ENCODE results near the gene PDE9A.

DNA sequence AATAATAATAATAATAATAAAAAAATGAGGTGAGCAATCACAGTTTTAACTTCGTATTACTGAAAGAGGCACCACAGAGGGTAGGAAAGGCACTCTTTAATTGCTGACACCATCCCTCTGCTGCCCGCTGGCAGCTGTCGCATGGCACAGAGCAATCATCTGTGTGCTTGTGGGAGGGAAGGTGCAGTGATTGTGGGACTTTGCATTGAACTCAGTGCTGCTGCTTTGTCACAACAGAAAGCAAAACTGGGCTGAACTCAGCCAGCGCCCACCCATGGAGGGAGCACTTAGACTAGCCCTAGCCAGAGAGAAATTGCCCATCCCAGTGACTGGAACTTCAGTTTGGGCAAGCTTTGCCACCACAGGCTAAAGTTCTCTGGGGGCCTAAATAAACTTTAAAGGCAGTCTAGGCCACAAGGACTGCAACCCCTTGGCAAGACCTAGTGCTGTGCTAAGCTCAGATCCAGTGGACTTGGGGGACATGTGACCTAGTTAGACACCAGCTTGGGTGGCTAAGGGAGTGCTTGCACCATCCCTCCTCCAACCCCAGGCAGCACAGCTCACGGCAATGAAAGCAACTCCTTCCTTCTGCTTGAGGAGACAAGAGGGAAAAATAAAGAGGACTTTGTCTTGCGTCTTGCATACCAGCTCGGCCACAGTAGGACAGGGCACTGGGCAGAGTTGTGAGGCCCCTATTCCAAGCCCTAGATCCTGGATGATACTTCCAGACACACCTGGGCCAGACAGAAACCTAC is 166.6 kb downstream of the PDE9A start:
- TF ChIP-seq POLR2A (IDR thresholded peaks at IDR 0.05; ENCODE audit: low read length) (no peak), SMC3 (IDR thresholded peaks at IDR 0.05) (no peak), BHLHE40 (IDR thresholded peaks at IDR 0.05; ENCODE audit: low read depth, low read length) (no peak), RCOR1 (IDR thresholded peaks at IDR 0.05; ENCODE audit: low read depth, low read length) (no peak), NPAS2 (CRISPR knock-in tag; IDR thresholded peaks at IDR 0.05; ENCODE audit: borderline replicate concordance) (no peak), FOSL2 (IDR thresholded peaks at IDR 0.05) (no peak), FOSL2 (CRISPR knock-in tag; IDR thresholded peaks at IDR 0.05) (no peak), MAZ (IDR thresholded peaks at IDR 0.05; ENCODE audit: borderline replicate concordance, low read depth, low read length) (no peak)
- TF ChIP-seq, protein P1, sequence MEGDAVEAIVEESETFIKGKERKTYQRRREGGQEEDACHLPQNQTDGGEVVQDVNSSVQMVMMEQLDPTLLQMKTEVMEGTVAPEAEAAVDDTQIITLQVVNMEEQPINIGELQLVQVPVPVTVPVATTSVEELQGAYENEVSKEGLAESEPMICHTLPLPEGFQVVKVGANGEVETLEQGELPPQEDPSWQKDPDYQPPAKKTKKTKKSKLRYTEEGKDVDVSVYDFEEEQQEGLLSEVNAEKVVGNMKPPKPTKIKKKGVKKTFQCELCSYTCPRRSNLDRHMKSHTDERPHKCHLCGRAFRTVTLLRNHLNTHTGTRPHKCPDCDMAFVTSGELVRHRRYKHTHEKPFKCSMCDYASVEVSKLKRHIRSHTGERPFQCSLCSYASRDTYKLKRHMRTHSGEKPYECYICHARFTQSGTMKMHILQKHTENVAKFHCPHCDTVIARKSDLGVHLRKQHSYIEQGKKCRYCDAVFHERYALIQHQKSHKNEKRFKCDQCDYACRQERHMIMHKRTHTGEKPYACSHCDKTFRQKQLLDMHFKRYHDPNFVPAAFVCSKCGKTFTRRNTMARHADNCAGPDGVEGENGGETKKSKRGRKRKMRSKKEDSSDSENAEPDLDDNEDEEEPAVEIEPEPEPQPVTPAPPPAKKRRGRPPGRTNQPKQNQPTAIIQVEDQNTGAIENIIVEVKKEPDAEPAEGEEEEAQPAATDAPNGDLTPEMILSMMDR (IDR thresholded peaks at IDR 0.05): no peak
- TF ChIP-seq, protein P2, sequence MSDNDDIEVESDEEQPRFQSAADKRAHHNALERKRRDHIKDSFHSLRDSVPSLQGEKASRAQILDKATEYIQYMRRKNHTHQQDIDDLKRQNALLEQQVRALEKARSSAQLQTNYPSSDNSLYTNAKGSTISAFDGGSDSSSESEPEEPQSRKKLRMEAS (IDR thresholded peaks at IDR 0.05): no peak
- TF ChIP-seq, protein P3, sequence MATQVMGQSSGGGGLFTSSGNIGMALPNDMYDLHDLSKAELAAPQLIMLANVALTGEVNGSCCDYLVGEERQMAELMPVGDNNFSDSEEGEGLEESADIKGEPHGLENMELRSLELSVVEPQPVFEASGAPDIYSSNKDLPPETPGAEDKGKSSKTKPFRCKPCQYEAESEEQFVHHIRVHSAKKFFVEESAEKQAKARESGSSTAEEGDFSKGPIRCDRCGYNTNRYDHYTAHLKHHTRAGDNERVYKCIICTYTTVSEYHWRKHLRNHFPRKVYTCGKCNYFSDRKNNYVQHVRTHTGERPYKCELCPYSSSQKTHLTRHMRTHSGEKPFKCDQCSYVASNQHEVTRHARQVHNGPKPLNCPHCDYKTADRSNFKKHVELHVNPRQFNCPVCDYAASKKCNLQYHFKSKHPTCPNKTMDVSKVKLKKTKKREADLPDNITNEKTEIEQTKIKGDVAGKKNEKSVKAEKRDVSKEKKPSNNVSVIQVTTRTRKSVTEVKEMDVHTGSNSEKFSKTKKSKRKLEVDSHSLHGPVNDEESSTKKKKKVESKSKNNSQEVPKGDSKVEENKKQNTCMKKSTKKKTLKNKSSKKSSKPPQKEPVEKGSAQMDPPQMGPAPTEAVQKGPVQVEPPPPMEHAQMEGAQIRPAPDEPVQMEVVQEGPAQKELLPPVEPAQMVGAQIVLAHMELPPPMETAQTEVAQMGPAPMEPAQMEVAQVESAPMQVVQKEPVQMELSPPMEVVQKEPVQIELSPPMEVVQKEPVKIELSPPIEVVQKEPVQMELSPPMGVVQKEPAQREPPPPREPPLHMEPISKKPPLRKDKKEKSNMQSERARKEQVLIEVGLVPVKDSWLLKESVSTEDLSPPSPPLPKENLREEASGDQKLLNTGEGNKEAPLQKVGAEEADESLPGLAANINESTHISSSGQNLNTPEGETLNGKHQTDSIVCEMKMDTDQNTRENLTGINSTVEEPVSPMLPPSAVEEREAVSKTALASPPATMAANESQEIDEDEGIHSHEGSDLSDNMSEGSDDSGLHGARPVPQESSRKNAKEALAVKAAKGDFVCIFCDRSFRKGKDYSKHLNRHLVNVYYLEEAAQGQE (IDR thresholded peaks at IDR 0.05): no peak
- TF ChIP-seq, protein P4, sequence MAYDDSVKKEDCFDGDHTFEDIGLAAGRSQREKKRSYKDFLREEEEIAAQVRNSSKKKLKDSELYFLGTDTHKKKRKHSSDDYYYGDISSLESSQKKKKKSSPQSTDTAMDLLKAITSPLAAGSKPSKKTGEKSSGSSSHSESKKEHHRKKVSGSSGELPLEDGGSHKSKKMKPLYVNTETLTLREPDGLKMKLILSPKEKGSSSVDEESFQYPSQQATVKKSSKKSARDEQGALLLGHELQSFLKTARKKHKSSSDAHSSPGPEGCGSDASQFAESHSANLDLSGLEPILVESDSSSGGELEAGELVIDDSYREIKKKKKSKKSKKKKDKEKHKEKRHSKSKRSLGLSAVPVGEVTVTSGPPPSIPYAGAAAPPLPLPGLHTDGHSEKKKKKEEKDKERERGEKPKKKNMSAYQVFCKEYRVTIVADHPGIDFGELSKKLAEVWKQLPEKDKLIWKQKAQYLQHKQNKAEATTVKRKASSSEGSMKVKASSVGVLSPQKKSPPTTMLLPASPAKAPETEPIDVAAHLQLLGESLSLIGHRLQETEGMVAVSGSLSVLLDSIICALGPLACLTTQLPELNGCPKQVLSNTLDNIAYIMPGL (CRISPR knock-in tag; IDR thresholded peaks at IDR 0.05; ENCODE audit: borderline replicate concordance): no peak

Measured in A549 (cell line).